Measurements from ENCODE around the gene EMCN.

GRCh38 chr4:100486496-100486895 lies 31.3 kb downstream of the EMCN start:
- TF ChIP-seq POLR2A (IDR thresholded peaks at IDR 0.05; ENCODE audit: control extremely low read depth in 1 of 2, low read depth in 2 of 2, low read length in 2 of 2) (no peak), EZH2 (IDR thresholded peaks at IDR 0.05; ENCODE audit: low read depth, low read length, severe bottlenecking) (no peak), EGR1 (IDR thresholded peaks at IDR 0.05; ENCODE audit: borderline replicate concordance, low read depth, low read length) (no peak), CTCF (IDR thresholded peaks at IDR 0.05; ENCODE audit: control extremely low read depth in 1 of 3, insufficient read depth in 1 of 3, low read depth in 1 of 3, low read length in 3 of 3) (no peak), SP1 (IDR thresholded peaks at IDR 0.05; ENCODE audit: low read depth, low read length) (no peak), ASH2L (IDR thresholded peaks at IDR 0.05; ENCODE audit: low read length) (no peak), TBP (IDR thresholded peaks at IDR 0.05; ENCODE audit: low read depth, low read length) (no peak), CBX8 (IDR thresholded peaks at IDR 0.05; ENCODE audit: borderline replicate concordance, low read depth, low read length) (no peak)
